ENCODE measurements around the gene CA12.
"Not testable (repeated sequence)": the region's sequence is repeated elsewhere in the genome, so short reads cannot be mapped to it uniquely, and the experiment has no call there.

CA12 gene

GRCh38 chr15:63381301-63382204 is at the start of gene CA12:
TSS of gene CA12 (minus strand) at chr15:63381846. CDS start at chr15:63381720, 126 bp downstream.
- no peak for DNase-seq (ENCODE audit: low read depth in 2 of 2)

- DNase-seq (ENCODE audit: low read depth in 2 of 2) = no peak
These were observed 49.3 kb upstream of the CA12 start for GRCh38 chr15:63430766-63431451.

DNA sequence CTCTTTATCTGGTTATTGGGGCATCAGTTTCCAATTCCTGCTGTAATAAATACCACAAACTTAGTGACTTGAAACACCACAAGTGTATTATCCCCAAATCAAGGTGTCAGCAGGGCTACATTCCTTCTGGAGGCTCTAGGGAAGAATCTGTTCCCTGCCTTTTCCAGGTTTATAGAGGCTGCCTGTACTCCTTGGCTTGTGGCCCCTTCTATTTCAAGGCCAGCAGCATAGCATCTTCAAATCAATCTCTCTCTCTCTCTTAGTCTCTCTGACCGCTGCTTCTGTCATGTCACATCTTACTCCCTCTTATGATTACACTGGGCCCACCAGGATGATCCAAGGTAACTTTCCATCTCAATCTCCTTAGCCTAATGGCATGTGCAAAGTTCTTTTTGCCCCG is 44.9 kb upstream of the CA12 start:
- no peak for DNase-seq (ENCODE audit: low read depth in 2 of 2)

DNA sequence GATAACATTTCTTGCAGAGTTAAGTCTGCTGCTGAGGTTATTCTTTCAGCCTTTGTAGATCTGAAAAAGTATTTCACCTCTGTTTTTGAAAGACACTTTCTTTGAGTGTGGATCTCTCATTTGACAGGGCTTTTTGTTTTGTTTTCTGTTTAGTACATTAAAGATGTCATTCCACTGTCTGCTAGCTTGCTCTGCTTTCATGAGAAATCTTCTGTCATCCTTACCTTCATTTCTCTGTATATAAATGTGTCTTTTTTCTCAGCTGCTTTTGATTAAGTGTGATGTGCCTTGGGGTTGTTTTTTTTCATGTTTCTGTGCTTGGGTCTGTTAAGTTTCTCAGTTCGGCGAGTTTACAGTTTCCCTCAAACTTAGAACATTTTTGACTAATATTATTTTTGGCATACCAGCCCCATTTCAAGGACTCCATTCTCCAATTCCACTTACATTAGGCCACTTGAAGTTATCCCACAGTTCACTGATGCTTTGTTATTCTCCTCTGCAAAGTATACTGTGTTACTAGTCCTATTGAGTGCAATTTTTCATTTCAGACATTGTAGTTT is 43.9 kb upstream of the CA12 start:
- DNase-seq (ENCODE audit: low read depth in 2 of 2) = no peak

DNA sequence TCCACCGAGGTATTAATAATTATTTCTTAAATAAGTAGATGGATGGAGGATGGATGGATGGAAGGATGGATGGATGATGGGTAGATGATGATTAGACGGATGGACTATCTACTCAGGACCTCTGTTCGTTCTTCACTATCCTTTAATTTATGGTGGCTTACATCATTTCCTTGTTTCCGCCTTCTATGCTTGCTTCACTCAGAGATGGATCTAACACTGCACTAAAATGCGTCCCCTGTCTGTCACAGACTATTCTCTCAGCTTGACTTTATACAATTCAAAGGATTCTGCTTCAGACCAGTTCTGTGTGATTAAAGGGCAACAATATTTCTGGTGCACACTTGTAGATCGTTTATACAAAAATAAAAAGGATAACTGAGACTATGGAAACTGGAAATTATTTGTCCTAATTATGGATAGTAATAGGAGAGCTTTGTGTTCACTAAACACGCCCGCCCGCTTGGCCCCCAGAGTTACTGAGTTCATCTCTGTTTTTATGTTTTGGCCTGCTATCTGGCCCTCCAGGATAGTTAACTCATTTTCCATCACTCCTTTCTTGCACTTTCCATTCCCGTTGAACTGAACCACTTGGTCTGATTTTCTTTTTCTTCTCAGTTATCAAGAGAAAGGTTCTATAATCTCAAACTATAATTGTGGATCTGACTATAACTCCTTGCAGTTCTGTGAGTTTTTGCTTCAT is 41.4 kb upstream of the CA12 start:
- DNase-seq (ENCODE audit: low read depth in 2 of 2) = no peak

- DNase-seq (ENCODE audit: low read depth in 2 of 2) = no peak
These were observed 39.8 kb upstream of the CA12 start for GRCh38 chr15:63421433-63421832.

GRCh38 chr15:63420333-63420747 is 38.7 kb upstream of the CA12 start:
- no peak for DNase-seq (ENCODE audit: low read depth in 2 of 2)

DNA sequence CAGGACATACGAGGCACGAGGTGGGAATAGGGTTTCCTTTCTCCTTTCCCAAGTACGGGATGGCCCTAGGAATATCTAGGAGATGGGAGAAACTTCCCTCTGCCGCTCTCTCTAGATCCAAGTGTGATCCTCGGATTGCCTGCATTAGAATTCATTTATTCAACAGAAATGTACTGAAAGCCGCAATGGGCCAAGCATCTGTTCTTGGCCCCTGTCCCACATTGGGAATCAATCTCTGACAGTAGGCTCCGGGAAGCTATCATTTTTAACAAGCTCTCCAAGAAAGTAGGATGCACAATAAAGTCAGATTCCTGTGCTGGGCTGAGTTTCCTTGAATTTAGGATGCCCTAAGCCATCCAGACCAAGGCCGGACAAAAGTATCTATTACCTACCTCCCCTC is 37.2 kb upstream of the CA12 start:
- no peak for DNase-seq (ENCODE audit: low read depth in 2 of 2)

DNA sequence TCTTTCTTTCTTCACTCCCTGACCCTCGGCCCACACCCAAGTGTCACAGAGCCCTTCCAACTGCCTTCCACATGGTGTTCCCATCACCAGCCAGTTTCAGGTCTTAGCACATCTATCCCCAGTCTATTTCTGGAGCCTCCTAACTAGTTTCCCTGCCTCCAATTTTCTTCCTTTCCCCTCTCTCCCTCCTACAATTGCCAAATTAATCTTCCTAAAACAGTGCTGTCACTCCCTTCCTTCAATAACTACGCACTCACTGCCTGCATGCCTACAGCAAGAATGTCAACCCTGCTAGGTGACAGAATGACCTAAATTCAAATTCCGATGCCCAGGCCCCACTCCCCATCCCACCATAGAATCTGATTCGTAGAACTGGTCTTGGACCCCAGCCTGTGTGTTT is 36.1 kb upstream of the CA12 start:
- DNase-seq (ENCODE audit: low read depth in 2 of 2) = no peak

GRCh38 chr15:63417274-63417673 is 35.6 kb upstream of the CA12 start:
- DNase-seq (ENCODE audit: low read depth in 2 of 2) = not testable (repeated sequence)

GRCh38 chr15:63414474-63415120 is 33.0 kb upstream of the CA12 start:
- no peak for DNase-seq (ENCODE audit: low read depth in 2 of 2)

GRCh38 chr15:63412551-63412950 is 30.9 kb upstream of the CA12 start:
- no peak for DNase-seq (ENCODE audit: low read depth in 2 of 2)

GRCh38 chr15:63411866-63412265 is 30.2 kb upstream of the CA12 start:
- DNase-seq (ENCODE audit: low read depth in 2 of 2) = no peak

DNA sequence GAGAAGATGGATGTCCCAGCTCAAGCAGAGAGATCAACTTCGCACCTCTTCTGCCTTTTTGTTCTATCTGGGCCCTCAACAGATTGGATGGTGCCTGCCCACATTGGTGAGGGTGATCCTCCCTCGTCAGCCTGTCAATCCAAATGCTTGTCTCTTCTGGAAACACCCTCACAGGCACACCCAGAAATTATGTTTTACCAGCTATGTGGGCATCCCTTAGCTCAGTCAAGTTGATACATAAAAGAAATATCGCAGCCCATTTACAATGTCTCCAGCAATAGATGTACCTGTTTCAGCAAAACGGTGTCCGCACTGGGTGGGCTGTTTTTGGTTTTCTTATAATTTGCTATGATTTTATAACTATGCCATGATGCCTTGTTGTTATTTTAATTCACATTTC is 27.5 kb upstream of the CA12 start:
- no peak for DNase-seq (ENCODE audit: low read depth in 2 of 2)

DNA sequence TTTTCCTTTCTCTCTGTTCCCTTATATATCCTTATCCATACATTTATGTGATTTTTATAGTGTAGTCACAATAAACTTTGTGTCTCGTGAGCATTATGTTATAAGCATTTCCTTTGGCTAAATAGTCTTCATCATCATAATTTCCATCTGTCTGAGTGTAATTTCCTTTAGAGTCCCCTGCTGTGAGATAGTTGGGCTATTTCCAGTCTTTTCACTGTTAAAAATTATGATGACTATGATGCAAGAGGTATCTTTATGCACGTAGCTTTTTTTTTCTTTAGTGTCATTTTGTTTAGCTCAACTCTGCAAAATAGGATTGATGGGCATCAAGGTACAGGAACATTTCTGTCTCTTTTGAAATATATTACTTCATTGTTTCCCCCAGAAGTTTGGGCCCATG is 26.9 kb upstream of the CA12 start:
- DNase-seq (ENCODE audit: low read depth in 2 of 2) = no peak

DNA sequence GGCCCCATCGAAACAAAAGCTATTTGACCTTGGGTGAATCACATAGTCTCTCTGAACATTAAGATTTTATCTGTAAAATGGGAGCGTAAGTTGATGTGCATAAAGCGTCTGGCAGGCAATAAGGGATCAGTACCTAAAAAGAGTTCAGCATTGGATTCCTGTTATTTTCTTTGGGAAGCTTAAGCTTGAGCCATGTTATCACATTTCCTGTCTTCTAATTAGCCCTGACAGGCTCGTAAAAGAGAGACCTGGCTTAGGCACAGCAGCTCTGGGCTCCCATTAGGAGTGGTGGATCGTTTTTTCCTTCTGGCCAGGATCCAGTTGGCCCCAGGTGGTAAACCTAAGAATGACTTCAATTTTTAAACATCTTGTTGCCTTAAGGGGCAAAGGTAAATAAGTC is 26.0 kb upstream of the CA12 start:
- no peak for DNase-seq (ENCODE audit: low read depth in 2 of 2)

GRCh38 chr15:63405683-63406390 is 24.2 kb upstream of the CA12 start:
- DNase-seq (ENCODE audit: low read depth in 2 of 2) = no peak

- no peak for DNase-seq (ENCODE audit: low read depth in 2 of 2)
These were observed 23.5 kb upstream of the CA12 start for GRCh38 chr15:63405159-63405558.

DNA sequence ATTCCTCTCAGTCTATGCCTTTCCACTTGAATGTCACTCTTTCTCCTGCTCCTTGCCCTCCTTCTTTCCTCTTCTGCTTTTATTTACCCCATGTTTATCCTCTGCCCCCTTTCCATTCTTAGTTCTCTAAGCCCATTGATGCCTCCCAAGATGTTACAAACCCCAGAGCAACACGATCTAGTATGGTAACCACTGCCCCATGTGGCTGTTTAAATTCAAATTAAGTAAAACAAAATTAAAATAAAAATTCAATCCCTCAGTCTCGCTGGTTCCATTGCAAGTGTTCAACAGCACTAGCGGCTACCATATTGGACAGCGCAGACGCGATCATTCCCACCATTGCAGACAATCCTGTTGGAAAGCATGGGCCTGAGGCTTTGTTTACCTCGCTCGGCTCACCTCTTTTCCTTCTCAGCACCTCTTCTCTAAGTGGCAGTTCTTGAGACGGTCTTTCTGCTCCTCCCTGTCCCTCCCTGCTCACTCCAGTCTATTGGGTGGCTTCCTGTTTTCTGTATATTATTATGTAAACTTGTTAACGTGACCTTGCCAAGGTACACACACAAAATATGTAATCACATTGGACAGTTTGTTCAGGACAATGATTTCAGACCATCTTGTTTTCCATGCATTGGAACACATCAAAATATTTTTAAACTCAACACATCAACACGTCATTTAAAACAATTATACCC is 21.8 kb upstream of the CA12 start:
- no peak for DNase-seq (ENCODE audit: low read depth in 2 of 2)

GRCh38 chr15:63402498-63403253 is 21.0 kb upstream of the CA12 start:
- DNase-seq (ENCODE audit: low read depth in 2 of 2) = no peak

Data from stimulated activated CD4-positive, alpha-beta T cell treated with anti-CD3 and anti-CD28 coated beads, Interleukin-4, amount 100 ng/mL, for 48 hours (primary cell).